PC-3 (cell line): ENCODE results near the gene C2CD5. TPM values are rescaled to one million over a fixed set of nuclear protein-coding genes. Genes with fewer than 3 reads are reported as not detected.
A peak's percentile ranks its signal among the peaks of the same experiment; 100 is the strongest.

ENCODE experiments used
- ATAC-seq: fragments of 200-7000 bp; cut with Tn5 transposase; 2 replicates; pipeline ENCODE4 v1.9.1; 2020; ENCODE audit warnings: mild to moderate bottlenecking, moderate library complexity
- BruUV-seq: library from RNA; stranded (reverse); fragments of 400-500 nt; replicated peaks from 2 replicates; lab custom pipeline; 2021; lab: Mats Ljungman, UMichigan
- CTCF ChIA-PET: fragments of 300-600 bp; sonication (Branson Sonifier 250); formaldehyde crosslinking; loops from one replicate; lab custom pipeline; 2022; ENCODE audit warnings: antibody characterized with exemption; lab: Charles Lee
- POLR2A ChIA-PET: fragments of 300-600 bp; sonication (Branson Sonifier 250); formaldehyde crosslinking; loops from one replicate; lab custom pipeline; 2022; ENCODE audit warnings: antibody characterized with exemption; ENCODE audit not compliant: unreplicated experiment; lab: Charles Lee
- DNase-seq: peaks from one replicate; pipeline ENCODE4 v3.0.0-alpha.2; 2015
- H2AFZ ChIP-seq: fragments of 300-600 bp; sonication (generic); 2 replicates; pipeline ENCODE4 v1.6.0; 2016; ENCODE audit warnings: antibody characterized with exemption, low read length
- H3F3A ChIP-seq: fragments of 300-600 bp; sonication (generic); one replicate; pipeline ENCODE4 v1.6.0; 2017; ENCODE audit warnings: antibody characterized with exemption, low read length, control low read depth, mild to moderate bottlenecking; ENCODE audit not compliant: unreplicated experiment
- H3K27ac ChIP-seq: fragments of 300-600 bp; sonication (generic); 2 replicates; pipeline ENCODE4 v1.5.1; 2016; ENCODE audit warnings: mild to moderate bottlenecking, low read length
- H3K27me3 ChIP-seq: fragments of 300-600 bp; sonication (generic); 2 replicates; pipeline ENCODE4 v1.6.1; 2016; ENCODE audit warnings: low read length, mixed read lengths
- H3K36me3 ChIP-seq: fragments of 300-600 bp; sonication (generic); 2 replicates; pipeline ENCODE4 v1.6.1; 2016; ENCODE audit warnings: low read depth, mixed run types, low read length, mixed read lengths
- H3K4me1 ChIP-seq: fragments of 300-600 bp; sonication (generic); 2 replicates; pipeline ENCODE4 v1.5.1; 2016; ENCODE audit warnings: low read length; ENCODE audit not compliant: insufficient read depth
- H3K4me2 ChIP-seq: fragments of 300-600 bp; sonication (generic); 2 replicates; pipeline ENCODE4 v1.6.0; 2016; ENCODE audit warnings: low read length
- H3K4me3 ChIP-seq: fragments of 300-600 bp; sonication (generic); 2 replicates; pipeline ENCODE4 v1.5.1; 2016; ENCODE audit warnings: mild to moderate bottlenecking, low read length, mixed read lengths
- H3K79me2 ChIP-seq: fragments of 300-600 bp; sonication (generic); 2 replicates; pipeline ENCODE4 v1.6.1; 2017; ENCODE audit warnings: low read length, mixed read lengths
- H3K9ac ChIP-seq: fragments of 300-600 bp; sonication (generic); 2 replicates; pipeline ENCODE4 v1.6.0; 2016; ENCODE audit warnings: mild to moderate bottlenecking, low read length
- H3K9me2 ChIP-seq: fragments of 300-600 bp; sonication (generic); replicated peaks from 2 replicates; pipeline ENCODE4 v1.6.1; 2016; ENCODE audit warnings: mixed run types, low read length, mixed read lengths
- H3K9me3 ChIP-seq: fragments of 300-600 bp; sonication (generic); 2 replicates; pipeline ENCODE4 v1.6.1; 2016; ENCODE audit warnings: low read length, mixed read lengths
- H4K20me1 ChIP-seq: fragments of 300-600 bp; sonication (generic); 2 replicates; pipeline ENCODE4 v1.6.1; 2016; ENCODE audit warnings: low read length, mixed read lengths
- CTCF ChIP-seq: fragments of 300-600 bp; sonication (generic); conservative IDR thresholded peaks from 2 replicates; pipeline ENCODE4 v1.5.1; 2017; ENCODE audit warnings: antibody characterized with exemption, low read depth, mild to moderate bottlenecking, low read length
- EZH2 ChIP-seq: fragments of 300-600 bp; sonication (generic); IDR thresholded peaks from one replicate; pipeline ENCODE4 v1.6.1; 2017; ENCODE audit warnings: antibody characterized with exemption, mild to moderate bottlenecking, low read length; ENCODE audit not compliant: unreplicated experiment
- EZH2phosphoT487 ChIP-seq: fragments of 300-600 bp; sonication (generic); IDR thresholded peaks from 2 replicates; pipeline ENCODE4 v1.6.1; 2018; ENCODE audit warnings: mild to moderate bottlenecking, antibody characterized with exemption, low read length, borderline replicate concordance
- intact Hi-C: fragments of 100-400 bp; cut with micrococcal nuclease; formaldehyde crosslinking; loops from 2 replicates; pipeline ENCODE4 v1.9.0; 2023
- total RNA-seq: library from RNA; depleted of rRNA; stranded (reverse); fragments of >200 nt; gene quantifications from 2 replicates; pipeline ENCODE4 v1.2.3, GENCODE V29; 2014

C2CD5 gene
- total RNA-seq, 1 experiment from 2014 or later = 12.7 TPM

- Histone ChIP-seq H3F3A (no peaks in the 10 kb centered on the region), H3K27ac (no peak overlapping the region), H3K9ac (no peak overlapping the region), H4K20me1 (no peaks in the 10 kb centered on the region), H3K79me2 (peaks cover 25% of the 10 kb centered on the region), H3K9me3 (no peaks in the 10 kb centered on the region), H3K4me3 (no peak overlapping the region), H3K9me2 (no peaks in the 10 kb centered on the region), H3K36me3 (no peaks in the 10 kb centered on the region), H3K27me3 (no peaks in the 10 kb centered on the region), H3K4me1 (peaks cover 13% of the 10 kb centered on the region; the same call in 1 of the 2 replicates), H2AFZ (no peak overlapping the region), H3K4me2 (no peak overlapping the region)
- DNase-seq = no peak
- CTCF ChIA-PET = no interaction called here
- BruUV-seq = no TSS peak
- POLR2A ChIA-PET = no interaction called here
- TF ChIP-seq EZH2phosphoT487 = no peak
- TF ChIP-seq CTCF = no peak
- no peak for TF ChIP-seq EZH2
- ATAC-seq = no peak
- intact Hi-C loops = loop anchor here (5.0 kb wide), 1 partner anchor 41 kb away; no protein-coding TSS in a partner anchor
Measured at GRCh38 chr12:22541496-22542155, 2.7 kb downstream of the C2CD5 start.

- ChIA-PET POLR2A (no interaction called here), CTCF (no interaction called here)
- no peak overlapping the region for H3K4me2 ChIP-seq
- TF ChIP-seq EZH2phosphoT487 = no peak
- peaks cover 25% of the 10 kb centered on the region for H3K79me2 ChIP-seq
- H4K20me1 ChIP-seq = no peaks in the 10 kb centered on the region
- H3K27ac ChIP-seq = no peak overlapping the region
- H3K4me1 ChIP-seq = peaks cover 13% of the 10 kb centered on the region; the same call in 1 of the 2 replicates
- no peak overlapping the region for H3K9ac ChIP-seq
- H2AFZ ChIP-seq = no peak overlapping the region
- no peak for ATAC-seq
- intact Hi-C loops = no loop called here
- H3K9me3 ChIP-seq = no peaks in the 10 kb centered on the region
- no peak overlapping the region for H3K4me3 ChIP-seq
- no peaks in the 10 kb centered on the region for H3K9me2 ChIP-seq
- H3K27me3 ChIP-seq = no peaks in the 10 kb centered on the region
- no peaks in the 10 kb centered on the region for H3K36me3 ChIP-seq
- no peak for DNase-seq
- no peaks in the 10 kb centered on the region for H3F3A ChIP-seq
- BruUV-seq = no TSS peak
Measured at GRCh38 chr12:22539055-22539454, 5.3 kb downstream of the C2CD5 start.

- Histone ChIP-seq H3K9ac (no peak overlapping the region), H3K79me2 (peaks cover 19% of the 10 kb centered on the region), H3K9me2 (no peaks in the 10 kb centered on the region), H3K36me3 (0 out of 2 replicates have a peak, but pooled peaks cover under 1% of the 10 kb centered on the region), H3K9me3 (no peaks in the 10 kb centered on the region), H3F3A (no peaks in the 10 kb centered on the region), H3K27me3 (no peaks in the 10 kb centered on the region), H3K4me3 (no peak overlapping the region), H2AFZ (no peak overlapping the region), H3K4me1 (peaks cover 12% of the 10 kb centered on the region; the same call in 1 of the 2 replicates), H4K20me1 (no peaks in the 10 kb centered on the region), H3K4me2 (no peak overlapping the region), H3K27ac (no peak overlapping the region)
- intact Hi-C loops = no loop called here
- ATAC-seq = peak; percentile 63
- POLR2A ChIA-PET = no interaction called here
- TF ChIP-seq EZH2 (no peak), EZH2phosphoT487 (no peak), CTCF (no peak)
- peak; percentile 14 for DNase-seq
- no TSS peak for BruUV-seq
- CTCF ChIA-PET = no interaction called here
Measured at GRCh38 chr12:22538311-22538710, 6.0 kb downstream of the C2CD5 start.
